Measurements from ENCODE around the gene RIPK1. TPM values are rescaled to one million over a fixed set of nuclear protein-coding genes. Genes with fewer than 3 reads are reported as not detected.
"Not testable (repeated sequence)": the region's sequence is repeated elsewhere in the genome, so short reads cannot be mapped to it uniquely, and the experiment has no call there.

The RIPK1 gene
- polyA plus RNA-seq, 2 of the 4 experiments (the other 2 are of a cell fraction), result 10.6 to 14.3 TPM

DNA sequence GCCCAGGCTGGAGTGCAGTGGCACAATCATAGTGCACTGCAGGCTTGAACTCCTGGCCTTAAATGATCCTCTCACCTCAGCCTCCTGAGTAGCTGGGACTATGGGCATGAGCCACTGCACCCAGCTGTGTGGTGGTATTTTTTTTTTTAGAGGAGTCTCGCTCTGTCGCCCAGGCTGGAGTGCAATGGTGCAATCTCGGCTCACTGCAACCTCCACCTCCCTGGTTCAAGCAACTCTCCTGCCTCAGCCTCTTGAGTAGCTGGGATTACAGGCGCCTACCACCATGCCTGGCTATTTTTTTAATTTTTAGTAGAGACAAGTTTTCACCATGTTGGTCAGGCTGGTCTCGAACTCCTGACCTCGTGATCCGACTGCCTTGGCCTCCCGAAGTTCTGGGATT is 10.7 kb downstream of the RIPK1 start:
- POLR2A ChIA-PET; CTCF ChIA-PET; DNase-seq (ENCODE audit: low read depth in 1 of 2, low spot score in 1 of 2); H3K4me2 ChIP-seq; ATAC-seq; H3K4me3 ChIP-seq; H3K27ac ChIP-seq; H3K9me3 ChIP-seq; FAIRE-seq: not testable (repeated sequence)
- H3K4me1 ChIP-seq, result peaks cover 10% of the 10 kb centered on the region
- WGBS (ENCODE audit: missing lambda C conversion rate), result 92% methylated on average over 8 of the region's 8 CpGs

- Histone ChIP-seq H3K4me3 (no peak overlapping the region), H3K9me3 (no peaks in the 10 kb centered on the region), H3K4me1 (peaks cover 10% of the 10 kb centered on the region), H3K4me2 (no peak overlapping the region), H3K27ac (no peak overlapping the region)
- ChIA-PET CTCF (no interaction called here), POLR2A (no interaction called here)
- no peak for DNase-seq (ENCODE audit: low read depth in 1 of 2, low spot score in 1 of 2)
- TF ChIP-seq HEYL (CRISPR knock-in tag; IDR thresholded peaks at IDR 0.05) (no peak), HOXA7 (CRISPR knock-in tag; IDR thresholded peaks at IDR 0.05) (no peak), SREBF2 (IDR thresholded peaks at IDR 0.05) (no peak), FOSB (CRISPR knock-in tag; IDR thresholded peaks at IDR 0.05) (no peak), USF2 (IDR thresholded peaks at IDR 0.05) (no peak), ATOH8 (CRISPR knock-in tag; IDR thresholded peaks at IDR 0.05; ENCODE audit: low read depth) (no peak), NR3C1 (IDR thresholded peaks at IDR 0.05) (no peak), RFX5 (IDR thresholded peaks at IDR 0.05) (no peak), ZFP36 (IDR thresholded peaks at IDR 0.05; ENCODE audit: borderline replicate concordance, partially characterized antibody) (no peak), MYC (IDR thresholded peaks at IDR 0.05; ENCODE audit: borderline replicate concordance, low read length) (no peak), CTCF (IDR thresholded peaks at IDR 0.05) (no peak), CHD4 (IDR thresholded peaks at IDR 0.05; ENCODE audit: borderline replicate concordance) (no peak), HES2 (IDR thresholded peaks at IDR 0.05) (no peak), HDAC2 (IDR thresholded peaks at IDR 0.05) (no peak)
- 100% methylated on average over 1 of the region's 1 CpG for WGBS (ENCODE audit: missing lambda C conversion rate)
- FAIRE-seq, result no peak
- no peak for ATAC-seq
Observed at GRCh38 chr6:3079682-3080081, 11.4 kb downstream of the RIPK1 start.

DNA sequence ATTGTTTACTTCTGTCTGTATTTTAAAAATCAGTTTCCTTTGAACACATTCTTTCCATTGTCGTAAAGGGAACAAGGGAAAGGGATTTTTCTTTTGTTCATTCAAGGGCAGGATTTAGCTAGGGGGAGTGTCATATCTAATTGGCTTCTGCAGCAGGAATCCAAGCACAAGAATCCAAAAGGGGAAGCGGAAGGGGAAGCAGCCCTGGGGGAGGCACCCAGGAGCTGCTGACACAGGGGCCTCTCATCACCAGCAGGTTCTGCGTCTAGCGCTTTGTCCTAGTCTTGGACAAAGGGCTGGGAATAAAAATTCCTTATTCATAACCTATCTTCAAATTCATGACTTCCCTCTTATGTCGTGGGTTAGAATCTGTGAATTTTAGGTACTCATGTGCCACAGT is 13.7 kb downstream of the RIPK1 start:
- Histone ChIP-seq H3K4me3 (no peak overlapping the region), H3K4me1 (no peaks in the 10 kb centered on the region), H3K9me3 (no peaks in the 10 kb centered on the region), H3K4me2 (no peak overlapping the region), H3K27ac (no peak overlapping the region)
- ChIA-PET POLR2A (no interaction called here), CTCF (interaction anchor here (0.6 kb wide), 1 partner anchor 109 kb away, joined by 3 read pairs; no protein-coding TSS in a partner anchor)
- ATAC-seq (no peak), FAIRE-seq (no peak), DNase-seq (ENCODE audit: low read depth in 1 of 2, low spot score in 1 of 2) (no peak)
- WGBS (ENCODE audit: missing lambda C conversion rate), result 93% methylated on average over 5 of the region's 5 CpGs
- TF ChIP-seq FOXS1 (CRISPR knock-in tag; IDR thresholded peaks at IDR 0.05) (no peak), CBX2 (IDR thresholded peaks at IDR 0.05; ENCODE audit: borderline replicate concordance, low read depth) (no peak), TP53 (CRISPR knock-in tag; IDR thresholded peaks at IDR 0.05) (no peak), CTCF (IDR thresholded peaks at IDR 0.05) (no peak), RFX5 (IDR thresholded peaks at IDR 0.05) (no peak), FOSL2 (IDR thresholded peaks at IDR 0.05) (no peak), FOSL2 (CRISPR knock-in tag; IDR thresholded peaks at IDR 0.05) (no peak), MAX (IDR thresholded peaks at IDR 0.05) (no peak), EHF (CRISPR knock-in tag; IDR thresholded peaks at IDR 0.05) (no peak), MAFK (IDR thresholded peaks at IDR 0.05; ENCODE audit: partially characterized antibody) (no peak), CEBPB (IDR thresholded peaks at IDR 0.05) (no peak), GATA3 (IDR thresholded peaks at IDR 0.05; ENCODE audit: borderline replicate concordance) (no peak), HOXB5 (CRISPR knock-in tag; IDR thresholded peaks at IDR 0.05) (no peak)
